HEK293 (cell line): ENCODE data around the gene PPP2R2D.

Experiments
- CTCF ChIA-PET: fragments of 350-600 bp; formaldehyde crosslinking; extraction: SDS; loops from one replicate; lab custom pipeline; 2021; ENCODE audit warnings: antibody characterized with exemption; lab: Yijun Ruan, JAX
- POLR2A ChIA-PET: fragments of 300-600 bp; formaldehyde crosslinking; extraction: SDS; loops from one replicate; lab custom pipeline; 2020; ENCODE audit warnings: antibody characterized with exemption, inconsistent platforms; lab: Yijun Ruan, JAX
- H3K27ac ChIP-seq: fragments of 200-500 bp; sonication (Bioruptor generic); 2 replicates; pipeline ENCODE4 v1.5.1; 2014; ENCODE audit warnings: low read depth, low read length, control low read depth, inconsistent platforms; ENCODE audit errors: extremely low read depth
- H3K36me3 ChIP-seq, 2 experiments: fragments of 200-500 bp in 1 of 2; sonication (Bioruptor generic) in 1 of 2; 1 replicate in 1 of 2; 2 replicates in 1 of 2; pipeline ENCODE4 v1.5.1; 2014 to 2017; ENCODE audit warnings: inconsistent platforms in 2 of 2, low read length in 2 of 2; ENCODE audit not compliant: control insufficient read depth in 2 of 2, insufficient read depth in 1 of 2
- H3K4me1 ChIP-seq: fragments of 200-500 bp; sonication (Bioruptor generic); 2 replicates; pipeline ENCODE4 v1.5.1; 2014; ENCODE audit warnings: mild to moderate bottlenecking, low read length, inconsistent platforms; ENCODE audit not compliant: control insufficient read depth, insufficient read depth
- H3K4me3 ChIP-seq: 2 replicates; pipeline ENCODE4 v1.5.1; 2011; ENCODE audit warnings: low read depth, mild to moderate bottlenecking, control low read depth, low read length, moderate library complexity
- H3K9me3 ChIP-seq: fragments of 200-500 bp; sonication (Bioruptor generic); 2 replicates; pipeline ENCODE4 v1.5.1; 2014; ENCODE audit warnings: low read depth, low read length, inconsistent platforms; ENCODE audit not compliant: control insufficient read depth, insufficient read depth
- EGR2 ChIP-seq: fragments of 450-650 bp; formaldehyde crosslinking; IDR thresholded peaks from 2 replicates; pipeline ENCODE4 v1.5.1; 2016; ENCODE audit warnings: low read depth, missing biosample characterization, missing genetic modification characterization
- GLI2 ChIP-seq: fragments of 450-650 bp; formaldehyde crosslinking; IDR thresholded peaks from 2 replicates; pipeline ENCODE4; 2017; ENCODE audit warnings: missing biosample characterization, missing genetic modification characterization, low read depth, borderline replicate concordance
- INSM2 ChIP-seq: fragments of 450-650 bp; formaldehyde crosslinking; IDR thresholded peaks from 2 replicates; pipeline ENCODE4 v1.5.1; 2016; ENCODE audit warnings: missing biosample characterization, missing genetic modification characterization
- MYNN ChIP-seq: fragments of 450-650 bp; formaldehyde crosslinking; IDR thresholded peaks from 2 replicates; pipeline ENCODE4 v1.5.1; 2016; ENCODE audit warnings: missing biosample characterization, missing genetic modification characterization, borderline replicate concordance
- PRDM6 ChIP-seq: fragments of 450-650 bp; formaldehyde crosslinking; IDR thresholded peaks from 2 replicates; pipeline ENCODE4 v1.5.1; 2017; ENCODE audit warnings: missing biosample characterization, missing genetic modification characterization
- ZBTB48 ChIP-seq: fragments of 450-650 bp; formaldehyde crosslinking; IDR thresholded peaks from 2 replicates; pipeline ENCODE4 v1.5.1; 2016; ENCODE audit warnings: missing biosample characterization, missing genetic modification characterization
- ZEB2 ChIP-seq: fragments of 450-650 bp; formaldehyde crosslinking; IDR thresholded peaks from 2 replicates; pipeline ENCODE4 v1.5.1; 2016; ENCODE audit warnings: missing biosample characterization, missing genetic modification characterization
- ZFHX2 ChIP-seq: fragments of 450-650 bp; formaldehyde crosslinking; conservative IDR thresholded peaks from 2 replicates; pipeline ENCODE4 v1.5.1; 2016; ENCODE audit warnings: missing biosample characterization, missing genetic modification characterization
- ZFP3 ChIP-seq: fragments of 450-650 bp; formaldehyde crosslinking; IDR thresholded peaks from 2 replicates; pipeline ENCODE4 v1.5.1; 2016; ENCODE audit warnings: low read depth, missing biosample characterization, missing genetic modification characterization
- ZNF18 ChIP-seq: fragments of 450-650 bp; formaldehyde crosslinking; IDR thresholded peaks from 2 replicates; pipeline ENCODE4 v1.5.1; 2016; ENCODE audit warnings: missing biosample characterization, missing genetic modification characterization
- ZNF202 ChIP-seq: fragments of 450-650 bp; formaldehyde crosslinking; IDR thresholded peaks from 2 replicates; pipeline ENCODE4 v1.5.1; 2016; ENCODE audit warnings: missing biosample characterization, missing genetic modification characterization, borderline replicate concordance
- ZNF341 ChIP-seq: fragments of 450-650 bp; formaldehyde crosslinking; IDR thresholded peaks from 2 replicates; pipeline ENCODE4; 2016; ENCODE audit warnings: low read depth, missing biosample characterization, missing genetic modification characterization
- ZNF391 ChIP-seq: fragments of 450-650 bp; formaldehyde crosslinking; IDR thresholded peaks from 2 replicates; pipeline ENCODE4 v1.5.1; 2016; ENCODE audit warnings: low read depth, missing biosample characterization, missing genetic modification characterization, borderline replicate concordance
- ZNF398 ChIP-seq: fragments of 450-650 bp; formaldehyde crosslinking; IDR thresholded peaks from 2 replicates; pipeline ENCODE4 v1.5.1; 2017; ENCODE audit warnings: missing biosample characterization, missing genetic modification characterization
- ZNF416 ChIP-seq: fragments of 450-650 bp; formaldehyde crosslinking; IDR thresholded peaks from 2 replicates; pipeline ENCODE4 v1.5.1; 2016; ENCODE audit warnings: missing biosample characterization, missing genetic modification characterization
- ZNF561 ChIP-seq: fragments of 450-650 bp; IDR thresholded peaks from 2 replicates; pipeline ENCODE4 v1.5.1; 2018; ENCODE audit warnings: missing biosample characterization, missing genetic modification characterization, borderline replicate concordance
- ZNF571 ChIP-seq: fragments of 450-650 bp; formaldehyde crosslinking; IDR thresholded peaks from 2 replicates; pipeline ENCODE4 v1.5.0; 2017; ENCODE audit warnings: missing biosample characterization, missing genetic modification characterization
- ZNF596 ChIP-seq: fragments of 450-650 bp; IDR thresholded peaks from 2 replicates; pipeline ENCODE4 v1.5.0; 2018; ENCODE audit warnings: missing biosample characterization, mild to moderate bottlenecking, missing genetic modification characterization, moderate library complexity
- ZNF629 ChIP-seq: fragments of 450-650 bp; formaldehyde crosslinking; IDR thresholded peaks from 2 replicates; pipeline ENCODE4 v1.5.1; 2017; ENCODE audit warnings: missing biosample characterization, missing genetic modification characterization
- ZNF639 ChIP-seq: fragments of 450-650 bp; formaldehyde crosslinking; IDR thresholded peaks from 2 replicates; pipeline ENCODE4 v1.5.1; 2016; ENCODE audit warnings: missing biosample characterization, missing genetic modification characterization
- ZNF768 ChIP-seq: fragments of 450-650 bp; formaldehyde crosslinking; IDR thresholded peaks from 2 replicates; pipeline ENCODE4 v1.5.1; 2018; ENCODE audit warnings: missing biosample characterization, mild to moderate bottlenecking, missing genetic modification characterization

The PPP2R2D gene

GRCh38 chr10:131928248-131929095 is 27.7 kb downstream of the PPP2R2D start:
- POLR2A ChIA-PET = no interaction called here
- Histone ChIP-seq H3K27ac (no peak overlapping the region), H3K9me3 (peaks cover 2% of the 10 kb centered on the region; the same call in 1 of the 2 replicates), H3K4me1 (0 out of 2 replicates have a peak, but pooled peaks cover 2% of the 10 kb centered on the region), H3K4me3 (no peak overlapping the region), H3K36me3 (no peaks in the 10 kb centered on the region)
- CTCF ChIA-PET = interaction anchor here (0.7 to 2.4 kb wide), 2 partner anchors 15 to 469 kb away, joined by 3 to 8 read pairs; partner anchors contain the start of gene PWWP2B
- 0 out of 2 replicates have a peak, but pooled peaks have one; percentile 25 for TF ChIP-seq ZNF629 (tag by site-specific recombination)
- TF ChIP-seq ZNF561 (tag by site-specific recombination) = no peak
- TF ChIP-seq ZNF571 (tag by site-specific recombination) = no peak
- peak; percentile 86 for TF ChIP-seq ZBTB48
- no peak for TF ChIP-seq PRDM6 (tag by site-specific recombination)
- no peak for TF ChIP-seq ZNF391
- TF ChIP-seq ZEB2 = 0 out of 2 replicates have a peak, but pooled peaks have one; percentile 25
- no peak for TF ChIP-seq ZNF202 (tag by site-specific recombination)
- TF ChIP-seq ZNF416 = no peak
- peak; percentile 34; the same call in 1 of the 2 replicates for TF ChIP-seq ZFHX2
- TF ChIP-seq ZNF398 = no peak

GRCh38 chr10:131929122-131929845 is 28.5 kb downstream of the PPP2R2D start:
- 0 out of 2 replicates have a peak, but pooled peaks cover 2% of the 10 kb centered on the region for H3K4me1 ChIP-seq
- peaks cover 0 to 2% of the 10 kb centered on the region in 2 experiments; a peak in 1 of 3 replicates for H3K36me3 ChIP-seq
- ChIA-PET POLR2A (no interaction called here), CTCF (interaction anchor here (2.4 kb wide), 1 partner anchor 14 kb away, joined by 8 read pairs; no protein-coding TSS in a partner anchor)
- TF ChIP-seq EGR2 (tag by site-specific recombination) (peak; percentile 64), ZNF768 (tag by site-specific recombination) (no peak), ZNF561 (tag by site-specific recombination) (no peak), MYNN (tag by site-specific recombination) (no peak), INSM2 (tag by site-specific recombination) (no peak), ZFP3 (tag by site-specific recombination) (no peak), ZNF341 (peak; percentile 25; the same call in 1 of the 2 replicates), ZNF18 (tag by site-specific recombination) (0 out of 2 replicates have a peak, but pooled peaks have one; percentile 44), GLI2 (tag by site-specific recombination) (no peak), ZNF639 (no peak), ZNF596 (no peak), ZFHX2 (peak; percentile 72)
- H3K27ac ChIP-seq = no peak overlapping the region
- H3K9me3 ChIP-seq = peaks cover 2% of the 10 kb centered on the region; the same call in 1 of the 2 replicates
- H3K4me3 ChIP-seq = no peak overlapping the region
